ENCODE data around the gene B4GALT2. TPM values are rescaled to one million over a fixed set of nuclear protein-coding genes. Genes with fewer than 3 reads are reported as not detected.

Gene B4GALT2
- total and polyA plus RNA-seq, 2 of the 8 experiments (the other 6 are each of a cell fraction or from before 2014, with no cell fraction given) = 56.5 to 121 TPM

GRCh38 chr1:43984855-43985254, 5.8 kb downstream of the B4GALT2 start:
- ChIA-PET POLR2A (ENCODE audit: partially characterized antibody) (interaction anchor here (1.2 to 13.6 kb wide), 3 partner anchors 12 to 47 kb away, joined by 4 to 189 read pairs (median 5); partner anchors contain the start of genes ATP6V0B, B4GALT2, DPH2 and SLC6A9), CTCF (ENCODE audit: partially characterized antibody) (interaction anchor here (1.9 kb wide), 1 partner anchor 50 kb away, joined by 5 read pairs; no protein-coding TSS in a partner anchor)
- no peak overlapping the region for H3K14ac ChIP-seq (ENCODE audit: insufficient read length)
- H3K9ac ChIP-seq (replicated peaks in 1 of 4; ENCODE audit: extremely low read depth in 1 of 4, low read depth in 3 of 4, low read length in 3 of 4) = no peak overlapping the region
- H2BK20ac ChIP-seq (ENCODE audit: low read length) = no peak overlapping the region
- H3K79me2 ChIP-seq (ENCODE audit: control insufficient read depth in 1 of 2, insufficient read depth in 2 of 2, low read length in 2 of 2) = peaks cover 0 to 10% of the 10 kb centered on the region in 2 experiments; a peak in 2 of 4 replicates
- TF ChIP-seq BACH1 (IDR thresholded peaks at IDR 0.05; ENCODE audit: low read length) (no peak), RNF2 (IDR thresholded peaks at IDR 0.05; ENCODE audit: borderline replicate concordance, low read depth, low read length, missing control alignments, poor library complexity, severe bottlenecking) (no peak), CBX5 (IDR thresholded peaks at IDR 0.05; ENCODE audit: low read depth, low read length) (no peak), RBBP5 (IDR thresholded peaks at IDR 0.05; ENCODE audit: borderline replicate concordance, low read depth, low read length) (no peak), JUND (IDR thresholded peaks at IDR 0.05; ENCODE audit: low read length) (no peak), MAFK (IDR thresholded peaks at IDR 0.05; ENCODE audit: low read depth, low read length) (no peak), ASH2L (IDR thresholded peaks at IDR 0.05; ENCODE audit: low read length) (no peak), TEAD4 (IDR thresholded peaks at IDR 0.05; ENCODE audit: low read depth, low read length) (no peak), JUN (IDR thresholded peaks at IDR 0.05; ENCODE audit: low read depth, low read length) (no peak), TAF7 (optimal IDR thresholded peaks at IDR 0.05; ENCODE audit: borderline replicate concordance, low read depth, low read length) (no peak), TAF1 (IDR thresholded peaks at IDR 0.05; ENCODE audit: low read depth, low read length) (no peak), CBX8 (IDR thresholded peaks at IDR 0.05; ENCODE audit: borderline replicate concordance, low read depth, low read length) (no peak), RAD21 (IDR thresholded peaks at IDR 0.05 in 1 of 2, conservative IDR thresholded peaks at IDR 0.05 in 1 of 2; ENCODE audit: low read depth in 2 of 2, low read length in 2 of 2) (no peak), CTBP2 (IDR thresholded peaks at IDR 0.05; ENCODE audit: borderline replicate concordance, insufficient read depth, insufficient read length, low read length) (no peak)
- H2BK12ac ChIP-seq (ENCODE audit: low read depth, low read length) = no peak overlapping the region
- H4K5ac ChIP-seq (ENCODE audit: insufficient read length, low read depth, low read length) = no peak overlapping the region
- no peak overlapping the region for H2BK5ac ChIP-seq (ENCODE audit: low read depth, low read length)
- H3K79me1 ChIP-seq (ENCODE audit: low read depth, low read length) = peaks cover 17% of the 10 kb centered on the region
- DNase-seq (ENCODE audit: low read depth in 1 of 2, low spot score in 2 of 2) (no peak), FAIRE-seq (no peak)
- no peak overlapping the region for H3K4me2 ChIP-seq (ENCODE audit: insufficient read depth in 1 of 2, low read depth in 2 of 2, low read length in 2 of 2)
- H4K8ac ChIP-seq (ENCODE audit: extremely low read depth, insufficient read depth, low read length) = no peak overlapping the region
- no peak overlapping the region for H3K18ac ChIP-seq (ENCODE audit: extremely low read depth, low read length)
- no peak overlapping the region for H2AFZ ChIP-seq (ENCODE audit: low read length)
- H2BK15ac ChIP-seq (ENCODE audit: low read length) = no peak overlapping the region
- H4K91ac ChIP-seq (replicated peaks; ENCODE audit: insufficient read length, low read length) = no peak overlapping the region
- H3K27ac ChIP-seq (ENCODE audit: low read depth, low read length) = no peak overlapping the region
- no peak overlapping the region for H3K56ac ChIP-seq (replicated peaks; ENCODE audit: insufficient read length, low read depth, low read length)
- no peak overlapping the region for H3K23ac ChIP-seq (ENCODE audit: insufficient read length)
- H3K36me3 ChIP-seq (ENCODE audit: control insufficient read depth in 2 of 4, insufficient read depth in 4 of 4, low read length in 3 of 4) = peaks cover 0 to 19% (median 9%) of the 10 kb centered on the region in 4 experiments; a peak in 4 of 8 replicates
- H2BK120ac ChIP-seq (replicated peaks; ENCODE audit: low read depth, low read length) = no peak overlapping the region
- H3K23me2 ChIP-seq (ENCODE audit: low read depth, low read length) = peaks cover 8% of the 10 kb centered on the region
- no peak overlapping the region for H3K4ac ChIP-seq (replicated peaks; ENCODE audit: insufficient read length, low read depth, low read length)
- peaks cover 0 to 8% (median 6%) of the 10 kb centered on the region in 4 experiments; a peak in 6 of 7 replicates for H3K4me1 ChIP-seq (replicated peaks in 1 of 4; ENCODE audit: control insufficient read depth in 3 of 4, insufficient read depth in 4 of 4, low read length in 3 of 4)
- no peak overlapping the region for H3K4me3 ChIP-seq (ENCODE audit: extremely low read depth in 1 of 4, insufficient read depth in 2 of 4, low read depth in 3 of 4, low read length in 4 of 4)
- WGBS, 2 experiments (ENCODE audit: extremely low coverage in 1 of 2, insufficient coverage in 1 of 2, insufficient read length in 1 of 2, insufficient replicate concordance in 2 of 2, low coverage in 1 of 2, low lambda C conversion rate in 2 of 2, missing lambda C conversion rate in 1 of 2) = 95% methylated on average over 15 of the region's 16 CpGs; no CpG with 5 or more reads in 1 of the 2 experiments
- H3K27me3 ChIP-seq (replicated peaks in 1 of 4; ENCODE audit: control insufficient read depth in 3 of 4, extremely low read depth in 1 of 4, insufficient read depth in 3 of 4, low read length in 3 of 4) = no peaks in the 10 kb centered on the region
- peaks cover 0 to 20% of the 10 kb centered on the region in 2 experiments for H4K20me1 ChIP-seq (replicated peaks in 1 of 2; ENCODE audit: control insufficient read depth in 1 of 2, insufficient read depth in 2 of 2, low read length in 2 of 2)
- H3K9me3 ChIP-seq (ENCODE audit: insufficient read depth in 2 of 2, low read depth in 1 of 2, low read length in 1 of 2) = no peaks in the 10 kb centered on the region
- H2AK5ac ChIP-seq (ENCODE audit: low read depth, low read length) = no peak overlapping the region

Data from H1 (cell line).